Heart left ventricle (tissue), 13 donors: Measurements from ENCODE around the gene NAGPA.

Experiments
- CTCF ChIP-seq, 12 donors: fragments of 200-600 bp; sonication (generic) in 4 of 12; IDR thresholded peaks; one replicate each; pipeline versions ENCODE4 v1.5.0 to v1.8.0; 2018 to 2022; ENCODE audit warnings: antibody characterized with exemption in 12 of 12, mild to moderate bottlenecking in 5 of 12
- POLR2A ChIP-seq, 2 donors: fragments of 450-650 bp; IDR thresholded peaks; one replicate each; pipeline ENCODE4 v1.6.1; 2017; ENCODE audit warnings: antibody characterized with exemption in 2 of 2, mild to moderate bottlenecking in 2 of 2, moderate library complexity in 2 of 2
- donor health status: ischemic (EF 13 %, LVEDD 7.1; RV severe dilation, severe dysfunction).
- donor health status: DM: no; HTN: yes; CAD: no.
- donor health status: DM: no; HTN: no; CAD: no.
- donor health status: ischemic (EF 25% LVEDD 6.9; RV normal size, moderate dysfunction).
- donor health status: ischemic (EF 25% LVEDD 5.7; RV mildly dilated, moderate dysfunction).
- donor health status: ischemic (EF 35%, LVEDD 5.7; RV mildly dilated, moderate dysfunction).
- donor health status: nonischemic (EF 11% LVEDD 7.7; RV severe dilation, severe dysfunction).
- donor health status: DM: yes; HTN: yes; CAD: no.
- donor health status: PGD.
- donor health status: ischemic (EF 29% LVEDD 5.4; RV normal size, mild dysfunction).
- donor health status: nonischemic (EF 23%, LVEDD 6.1; RV moderate dilation, normal function).

DNA sequence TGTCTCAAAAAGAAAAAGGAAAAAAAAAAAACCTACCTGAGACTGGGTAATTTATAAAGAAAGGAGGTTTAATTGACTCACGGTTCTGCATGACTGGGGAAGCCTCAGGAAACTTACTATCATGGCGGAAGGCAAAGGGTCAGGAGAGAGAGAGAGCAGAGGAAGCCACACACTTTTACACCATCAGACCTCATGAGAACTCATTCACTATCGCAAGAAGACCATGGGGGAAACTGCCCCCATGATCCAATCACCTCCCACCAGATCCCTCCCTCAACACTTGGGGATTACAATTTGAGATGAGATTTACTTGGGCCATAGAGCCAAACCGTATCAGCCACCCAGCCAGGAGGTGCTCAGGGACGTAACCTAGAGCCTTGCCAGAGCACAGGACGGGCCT is 20.8 kb downstream of the NAGPA start:
- TF ChIP-seq CTCF (IDR thresholded peaks at IDR 0.05) (no peak), POLR2A (IDR thresholded peaks at IDR 0.05) (no peak)
